Lower leg skin (tissue), 4 donors: ENCODE results near the gene SH3BP2. TPM values are rescaled to one million over a fixed set of nuclear protein-coding genes. Genes with fewer than 3 reads are reported as not detected.

Source experiments
- DNase-seq, 2 donors: peaks; one replicate each; pipeline ENCODE4 v3.0.0-alpha.2; 2019; ENCODE audit warnings: low spot score in 2 of 2
- H3K4me3 ChIP-seq: fragments of 200-600 bp; sonication (generic); 2 replicates; pipeline ENCODE4 v1.5.1; 2017; ENCODE audit warnings: mild to moderate bottlenecking, low read depth; ENCODE audit not compliant: poor library complexity, severe bottlenecking
- POLR2A ChIP-seq, 2 donors: fragments of 450-650 bp; IDR thresholded peaks; one replicate each; pipeline ENCODE4 v1.6.1; 2016 to 2017; ENCODE audit warnings: antibody characterized with exemption in 2 of 2, mild to moderate bottlenecking in 1 of 2, moderate library complexity in 1 of 2
- WGBS, 2 donors: methylation state at CpG; one replicate each; pipeline ENCODE4 v1.1.5; 2018; 5-methylcytosine and 5-hydroxymethylcytosine counted together
- intact Hi-C: fragments of 100-400 bp; cut with DNase I; formaldehyde crosslinking; loops from one replicate; pipeline ENCODE4 v1.15.0; 2023; ENCODE audit warnings: low total_unique reads
- total RNA-seq, 4 donors: library from RNA; depleted of rRNA; stranded (reverse); fragments of >200 nt; gene quantifications; one replicate each; pipeline ENCODE4 v1.1.0, GENCODE V29; 2016
- TF ChIP-seq, protein P1 (sequence below), 3 donors: fragments of 450-650 bp; IDR thresholded peaks; one replicate each; pipeline ENCODE4 v1.5.1; 2016; ENCODE audit warnings: antibody characterized with exemption in 3 of 3, mild to moderate bottlenecking in 3 of 3, moderate library complexity in 2 of 3

Gene SH3BP2
- total RNA-seq, 4 donors from 2014 or later: 106 to 291 (median 178) TPM

DNA sequence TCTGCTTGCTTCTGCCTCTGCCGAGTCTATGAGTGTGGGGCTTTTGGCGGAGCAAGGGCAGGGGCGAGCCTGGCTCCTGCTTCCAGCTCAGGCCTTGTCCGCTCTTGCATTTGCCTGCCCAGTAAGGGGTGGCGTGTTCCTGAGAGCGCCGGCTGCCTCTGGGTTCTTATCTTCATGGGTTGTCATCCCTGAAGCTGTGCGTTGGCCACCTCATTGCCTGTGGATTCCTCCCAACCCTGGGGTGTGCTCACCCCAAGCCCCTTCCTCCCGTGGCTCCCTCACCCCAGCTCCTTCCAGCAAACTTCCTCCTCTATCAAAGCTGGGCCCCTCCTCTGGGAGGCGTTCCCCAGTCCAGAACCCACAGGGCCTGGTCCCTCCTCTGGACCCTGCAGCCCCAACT is 17.5 kb downstream of the SH3BP2 start:
- intact Hi-C loops: no loop called here
- TF ChIP-seq, protein P1, sequence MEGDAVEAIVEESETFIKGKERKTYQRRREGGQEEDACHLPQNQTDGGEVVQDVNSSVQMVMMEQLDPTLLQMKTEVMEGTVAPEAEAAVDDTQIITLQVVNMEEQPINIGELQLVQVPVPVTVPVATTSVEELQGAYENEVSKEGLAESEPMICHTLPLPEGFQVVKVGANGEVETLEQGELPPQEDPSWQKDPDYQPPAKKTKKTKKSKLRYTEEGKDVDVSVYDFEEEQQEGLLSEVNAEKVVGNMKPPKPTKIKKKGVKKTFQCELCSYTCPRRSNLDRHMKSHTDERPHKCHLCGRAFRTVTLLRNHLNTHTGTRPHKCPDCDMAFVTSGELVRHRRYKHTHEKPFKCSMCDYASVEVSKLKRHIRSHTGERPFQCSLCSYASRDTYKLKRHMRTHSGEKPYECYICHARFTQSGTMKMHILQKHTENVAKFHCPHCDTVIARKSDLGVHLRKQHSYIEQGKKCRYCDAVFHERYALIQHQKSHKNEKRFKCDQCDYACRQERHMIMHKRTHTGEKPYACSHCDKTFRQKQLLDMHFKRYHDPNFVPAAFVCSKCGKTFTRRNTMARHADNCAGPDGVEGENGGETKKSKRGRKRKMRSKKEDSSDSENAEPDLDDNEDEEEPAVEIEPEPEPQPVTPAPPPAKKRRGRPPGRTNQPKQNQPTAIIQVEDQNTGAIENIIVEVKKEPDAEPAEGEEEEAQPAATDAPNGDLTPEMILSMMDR (IDR thresholded peaks at IDR 0.05): no peak
- TF ChIP-seq POLR2A (IDR thresholded peaks at IDR 0.05): no peak
- H3K4me3 ChIP-seq: no peak overlapping the region
- 77 to 91% methylated on average over 10 of the region's 10 CpGs for WGBS, 2 donors
- no peak for DNase-seq

DNA sequence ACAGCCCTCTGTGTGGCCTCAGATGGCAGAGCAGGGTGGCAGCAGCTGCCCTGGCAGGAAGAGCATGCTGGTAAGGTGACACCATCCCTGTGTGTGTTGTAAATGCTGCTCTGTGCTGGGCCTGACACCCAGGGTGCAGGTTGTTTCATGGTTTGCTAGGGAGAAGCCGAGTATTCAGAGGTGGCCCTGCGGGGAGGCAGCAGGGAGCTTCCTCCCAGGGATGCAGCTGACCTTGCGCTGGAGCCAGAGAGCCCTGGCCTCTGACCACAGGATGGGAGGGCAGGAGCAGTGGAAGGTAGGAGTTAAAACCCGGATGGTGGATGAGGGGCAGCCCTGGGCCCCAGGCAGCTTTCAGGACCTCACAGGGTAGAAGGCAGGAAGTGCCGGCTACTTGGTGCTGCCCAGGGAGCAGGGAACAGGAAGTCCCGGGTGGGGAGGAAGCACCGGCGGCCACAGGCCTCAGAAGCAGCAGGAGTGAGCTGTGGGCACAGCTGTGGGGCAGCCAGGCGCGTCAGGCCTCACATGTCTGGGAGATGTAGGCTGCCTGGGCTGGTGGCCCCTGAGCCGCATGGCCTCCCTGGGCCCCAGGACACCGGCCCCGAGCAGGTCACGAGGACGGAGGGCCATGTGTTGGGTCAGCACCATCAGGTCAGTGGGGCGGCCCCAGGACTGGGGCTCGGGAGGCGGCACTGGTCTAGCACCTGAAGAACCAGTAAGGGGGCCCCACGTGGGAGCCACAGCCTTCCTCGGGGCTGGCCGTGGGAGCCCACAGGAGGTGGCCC is 19.1 kb downstream of the SH3BP2 start:
- peak; percentile 71 to 94 for DNase-seq
- 55 to 68% methylated on average over 21 of the region's 21 CpGs for WGBS, 2 donors
- no peak overlapping the region for H3K4me3 ChIP-seq
- TF ChIP-seq POLR2A (IDR thresholded peaks at IDR 0.05): no peak
- TF ChIP-seq, protein P1 (IDR thresholded peaks at IDR 0.05): no peak
- intact Hi-C loops: no loop called here

DNA sequence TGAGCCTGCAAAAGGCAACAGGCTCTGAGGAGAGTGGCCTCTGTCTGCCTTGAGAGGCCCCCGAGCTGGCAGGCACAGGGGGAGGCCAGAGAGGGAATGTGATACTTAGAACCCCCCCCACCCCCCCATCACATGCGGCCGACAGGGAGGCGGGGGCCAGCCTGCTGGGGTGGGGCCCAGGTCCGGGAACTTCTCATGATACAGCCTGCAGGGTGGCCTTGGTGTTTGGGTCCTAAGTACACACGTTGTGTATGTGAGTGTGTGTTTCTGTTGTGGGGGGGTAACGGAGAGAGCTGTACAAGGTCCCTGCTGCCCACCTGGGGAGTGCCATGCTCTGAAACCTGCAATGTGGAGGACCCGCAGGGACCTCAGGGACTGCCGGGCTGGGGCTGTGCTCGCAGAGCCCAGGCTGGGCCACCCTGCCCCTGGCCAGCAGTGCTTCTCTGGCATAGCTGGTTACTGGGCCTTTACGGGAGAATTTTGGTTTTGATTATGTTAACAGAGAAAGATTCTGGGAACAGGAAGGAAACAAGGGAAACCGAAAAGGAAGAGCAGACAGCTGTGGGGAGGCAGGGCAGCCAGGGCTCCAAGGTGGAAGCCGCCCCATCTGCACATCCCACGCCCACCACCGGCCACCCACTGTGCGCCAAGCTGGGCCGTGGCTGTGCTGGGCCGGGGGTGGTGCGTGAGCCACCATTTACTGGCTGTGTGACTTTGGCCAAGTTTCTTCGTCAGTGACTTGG is 19.9 kb downstream of the SH3BP2 start:
- no peak for DNase-seq
- no peak for TF ChIP-seq POLR2A (IDR thresholded peaks at IDR 0.05)
- TF ChIP-seq, protein P1 (IDR thresholded peaks at IDR 0.05): no peak
- no peak overlapping the region for H3K4me3 ChIP-seq
- WGBS, 2 donors: 35 to 61% methylated on average over 19 to 20 of the region's 20 CpGs
- intact Hi-C loops: no loop called here

DNA sequence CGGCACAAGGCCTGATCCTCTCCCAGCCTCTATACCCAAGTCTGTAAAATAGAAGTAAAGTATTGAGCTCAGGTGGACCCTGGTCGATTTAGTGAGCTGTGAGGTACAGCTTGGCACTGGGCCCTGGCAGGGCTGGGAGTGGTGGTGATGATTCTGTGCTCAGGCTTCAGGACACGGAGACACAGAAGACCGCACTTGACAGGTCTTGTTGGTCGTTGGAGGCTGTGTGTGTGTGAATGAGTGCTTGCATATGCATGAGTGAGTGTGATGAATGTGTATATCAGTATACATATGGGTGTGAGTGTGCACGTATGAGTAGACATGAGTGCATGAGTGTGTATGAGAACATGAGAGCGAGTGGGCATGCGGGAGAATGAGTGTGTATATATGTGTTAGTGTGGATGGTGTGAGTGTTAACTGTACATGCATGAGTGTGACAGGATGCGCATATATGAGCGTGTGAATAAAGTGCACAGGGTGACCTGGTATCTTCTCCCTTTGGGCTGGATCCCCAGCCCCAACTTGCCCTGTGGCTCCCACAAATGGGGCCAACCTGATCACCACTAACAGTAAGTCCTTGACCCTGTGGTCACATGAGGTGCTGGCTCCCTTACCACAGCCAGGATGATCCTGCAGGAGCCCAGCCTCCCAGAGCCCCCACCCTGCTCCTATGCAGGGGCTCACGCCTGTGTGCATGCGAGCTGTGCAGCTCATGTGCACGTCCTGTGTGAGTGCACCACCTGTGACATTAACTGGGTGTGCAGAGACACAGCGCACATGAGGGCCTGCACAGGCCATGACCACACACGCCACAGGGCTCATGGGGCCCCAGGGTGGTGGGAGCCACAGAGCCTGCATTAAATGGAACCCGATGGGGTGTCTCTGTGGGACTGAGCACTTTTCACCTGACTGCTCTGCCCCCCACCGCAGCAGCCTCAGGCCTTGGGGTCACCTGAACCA is 20.8 kb downstream of the SH3BP2 start:
- WGBS, 2 donors: 78 to 80% methylated on average over 17 of the region's 17 CpGs
- intact Hi-C loops: no loop called here

More for the DNA sequence above, 20.8 kb downstream of the SH3BP2 start:
- DNase-seq: no peak
- H3K4me3 ChIP-seq: no peak overlapping the region
- TF ChIP-seq, protein P1 (IDR thresholded peaks at IDR 0.05): no peak
- no peak for TF ChIP-seq POLR2A (IDR thresholded peaks at IDR 0.05)
